NCI-H2029 treated with DMSO at 0.1 percent for 48 hours (cell line): ENCODE measurements around the gene ABITRAM.
"Not testable (repeated sequence)": the region's sequence is repeated elsewhere in the genome, so short reads cannot be mapped to it uniquely, and the experiment has no call there.

Source experiments
- DNase-seq: peaks from one replicate; lab custom pipeline; 2025; lab: John Stamatoyannopoulos, UW

The ABITRAM gene, protein sequence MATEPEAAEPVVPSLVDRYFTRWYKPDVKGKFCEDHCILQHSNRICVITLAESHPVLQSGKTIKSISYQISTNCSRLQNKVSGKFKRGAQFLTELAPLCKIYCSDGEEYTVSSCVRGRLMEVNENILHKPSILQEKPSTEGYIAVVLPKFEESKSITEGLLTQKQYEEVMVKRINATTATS

DNA sequence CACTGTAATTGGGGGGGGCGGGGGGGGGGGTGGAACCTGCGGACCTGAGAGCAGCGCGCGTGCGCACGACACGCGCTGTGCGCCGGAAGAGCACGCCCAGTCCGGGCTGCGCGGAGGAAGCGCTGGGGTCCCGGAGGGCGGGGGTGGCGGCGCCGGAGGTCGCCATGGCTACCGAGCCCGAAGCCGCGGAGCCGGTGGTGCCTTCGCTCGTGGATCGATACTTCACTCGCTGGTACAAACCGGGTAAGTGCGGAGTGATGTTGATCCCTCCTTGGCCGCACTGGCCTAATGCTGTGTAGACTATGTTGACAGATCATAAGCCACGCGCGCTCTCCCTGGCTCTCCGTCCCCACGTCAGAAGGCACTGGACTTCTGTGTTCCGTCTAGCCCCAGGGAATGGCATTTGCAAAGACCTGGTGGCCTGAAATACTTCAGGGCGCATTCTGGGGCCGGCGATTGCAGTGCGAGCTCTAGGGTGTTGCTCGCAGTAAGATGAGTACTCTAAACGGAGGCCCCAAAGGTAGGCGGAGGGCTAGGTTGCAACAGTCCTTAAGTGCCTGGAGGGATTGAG lies at the start of gene ABITRAM:
Gene ABITRAM, plus strand, starts transcription at position 78 of the 571 bp plus-strand sequence. Its CDS starts 87 bp downstream, at position 165.
- peak; percentile 67 for DNase-seq

DNA sequence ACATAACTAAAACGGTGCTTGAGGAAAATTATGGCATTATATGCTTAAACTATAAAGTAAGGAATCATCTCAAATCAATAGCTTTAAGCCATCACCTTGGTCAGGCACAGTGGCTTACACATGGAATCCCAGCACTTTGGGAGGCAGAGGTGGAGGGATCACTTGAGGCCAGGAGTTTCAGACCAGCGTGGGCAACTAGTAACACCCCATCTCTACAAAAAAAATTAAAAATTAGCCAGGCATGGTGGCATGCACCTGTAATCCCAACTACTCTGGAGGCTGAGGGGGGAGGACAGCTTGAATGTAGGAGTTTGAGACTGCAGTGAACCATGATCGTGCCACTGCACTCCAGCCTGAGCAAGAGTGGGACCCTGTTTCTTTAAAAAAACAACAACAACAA lies 49.5 kb upstream of the ABITRAM start:
- DNase-seq, result no peak

DNA sequence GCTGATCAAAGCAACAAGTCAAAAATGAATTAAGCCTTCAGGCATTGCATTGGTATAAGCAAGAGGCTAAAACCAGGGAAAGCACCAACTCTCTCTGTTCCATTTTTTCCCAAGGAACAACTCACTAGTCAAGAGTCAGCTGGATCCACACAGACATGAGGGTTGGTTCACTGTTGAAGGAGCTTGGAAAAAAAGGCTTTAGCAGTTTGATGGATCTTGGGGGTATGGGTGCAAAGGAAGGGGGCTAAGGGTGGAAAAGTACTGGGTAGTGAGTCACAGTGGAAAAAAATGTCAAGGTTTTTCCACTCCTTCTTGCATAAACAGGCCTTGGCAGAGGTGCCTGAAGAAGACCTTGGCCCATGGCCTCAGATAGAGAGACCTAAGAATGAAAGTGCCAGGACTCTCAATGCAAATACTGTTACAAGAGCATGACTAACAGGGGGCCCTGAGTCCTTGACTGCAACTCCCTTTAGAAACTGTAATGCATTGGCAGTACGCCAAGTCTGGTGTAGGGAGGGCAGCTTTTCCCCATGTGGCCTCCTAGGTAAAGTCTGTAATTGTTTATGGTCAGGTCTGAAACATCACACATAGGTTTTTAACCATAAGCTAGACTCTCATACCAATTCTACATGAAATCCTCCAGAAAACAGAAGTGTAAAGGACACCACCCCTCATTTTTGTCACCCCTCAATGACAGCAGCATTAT lies 48.4 kb upstream of the ABITRAM start:
- DNase-seq, result peak; percentile 86

DNA sequence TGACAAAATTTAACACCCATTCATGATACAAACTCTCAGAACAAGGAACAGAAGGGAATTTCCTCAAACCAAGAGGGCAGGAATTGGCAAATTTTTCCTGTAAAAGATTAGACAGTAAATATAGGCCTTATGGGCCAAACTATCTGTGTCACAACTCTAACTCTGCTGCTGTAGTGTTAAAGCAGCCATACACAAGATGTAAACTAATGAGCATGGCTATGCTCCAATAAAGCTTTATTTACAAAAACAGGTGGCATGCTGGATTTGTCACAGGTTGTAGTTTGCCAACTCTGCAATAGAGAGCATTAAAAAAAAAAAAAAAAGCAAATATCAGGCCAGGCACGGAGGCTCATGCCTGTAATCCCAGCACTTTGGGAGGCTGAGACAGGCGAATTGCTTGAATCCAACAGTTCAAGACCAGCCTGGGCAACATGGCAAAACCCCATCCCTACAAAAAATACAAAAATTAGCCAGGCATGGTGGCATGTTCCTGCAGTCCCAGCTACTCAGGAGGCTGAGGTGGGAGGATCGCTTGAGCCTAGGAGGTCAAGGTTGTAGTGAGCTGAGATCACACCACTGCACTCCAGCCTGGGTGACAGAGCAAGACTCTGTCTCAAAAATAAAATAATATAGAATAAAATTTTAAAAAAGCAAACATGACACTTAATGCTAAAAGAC lies 47.5 kb upstream of the ABITRAM start:
- peak; percentile 22 for DNase-seq

DNA sequence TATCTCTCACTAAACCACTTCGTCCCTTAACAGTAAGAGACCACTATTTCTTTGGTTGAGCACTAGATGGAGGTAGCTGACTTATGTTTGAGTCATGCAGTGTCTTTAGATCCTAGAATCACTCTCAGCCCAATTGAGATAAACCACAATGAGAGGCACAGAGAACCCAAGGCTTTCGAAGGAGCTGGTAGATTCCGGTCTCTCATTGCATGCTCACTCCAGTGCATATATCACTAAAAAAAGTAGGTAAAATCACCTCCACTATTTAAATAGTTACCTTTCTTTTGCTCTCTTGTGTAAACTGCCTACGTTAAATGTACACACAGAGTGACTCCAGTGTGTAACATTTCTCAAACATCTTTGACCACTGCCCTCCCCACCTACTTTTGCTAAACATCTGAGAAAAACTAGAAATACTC lies 44.5 kb upstream of the ABITRAM start:
- no peak for DNase-seq

DNA sequence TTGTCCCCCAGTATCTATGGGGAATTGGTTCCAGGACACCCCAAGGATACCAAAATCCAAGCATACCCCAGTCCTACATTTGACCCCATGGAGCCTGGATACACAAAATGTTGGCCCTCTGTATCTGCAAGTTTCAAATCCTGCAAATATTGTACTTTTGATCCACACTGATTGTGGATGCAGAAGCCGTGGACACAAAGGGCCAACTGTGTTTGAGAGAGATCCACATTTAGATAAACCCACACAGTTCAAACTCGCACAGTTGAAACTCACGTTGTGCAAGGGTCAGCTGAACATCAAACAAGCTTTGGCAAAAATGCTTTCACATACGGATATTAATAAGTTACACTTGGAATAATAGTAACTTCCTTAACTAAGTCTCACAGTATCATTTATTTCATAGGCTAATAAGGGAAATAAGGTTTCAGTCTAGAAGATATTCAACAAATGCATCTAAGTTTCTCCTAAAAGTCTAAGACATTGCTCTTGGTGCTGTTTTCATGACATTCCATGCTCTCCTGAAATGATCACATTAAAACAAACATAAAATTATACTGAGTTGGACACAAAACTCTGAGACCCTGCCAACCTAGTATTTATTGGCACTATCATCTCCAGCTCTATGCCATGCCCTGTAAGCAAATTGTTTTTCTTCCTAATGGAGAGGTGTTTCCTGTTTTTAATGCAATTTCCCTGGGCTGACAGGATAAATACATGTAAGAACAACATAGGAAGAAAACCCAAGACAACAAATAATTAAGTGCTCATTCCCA lies 39.8 kb upstream of the ABITRAM start:
- DNase-seq, result no peak

DNA sequence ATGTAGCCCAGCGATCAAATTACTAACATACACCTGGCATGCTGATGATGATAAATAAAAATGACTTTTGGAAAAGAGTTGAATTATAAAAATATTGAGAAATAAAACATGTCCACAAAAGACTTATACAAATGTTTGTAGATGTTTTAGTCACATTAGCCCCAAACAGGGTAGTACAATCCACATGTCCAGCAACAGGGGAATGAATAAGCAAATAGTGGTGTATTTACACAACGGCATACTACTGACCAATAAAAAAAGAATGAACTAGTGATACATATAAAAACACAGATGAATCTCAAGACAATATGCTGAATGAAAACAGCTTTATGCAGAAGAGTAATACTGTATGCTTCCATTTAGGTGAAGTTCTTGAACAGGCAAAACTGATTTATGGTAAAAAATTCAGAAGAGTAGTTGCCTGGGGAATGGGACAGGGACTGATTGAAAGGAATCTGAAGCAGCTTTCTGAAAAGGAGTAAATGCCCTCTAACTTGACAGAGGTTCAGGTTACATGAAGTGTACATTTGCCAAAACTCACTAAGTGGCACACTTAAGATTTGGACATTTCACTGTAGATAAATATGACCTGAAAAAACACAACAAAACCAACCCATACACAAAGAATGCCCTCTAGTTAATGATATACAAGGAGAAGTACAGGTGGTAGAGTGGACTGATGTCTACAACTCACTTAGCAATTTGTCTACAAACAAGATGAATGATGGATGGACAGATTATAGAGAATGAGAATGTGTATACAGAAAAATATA lies 36.7 kb upstream of the ABITRAM start:
- peak; percentile 43 for DNase-seq

DNA sequence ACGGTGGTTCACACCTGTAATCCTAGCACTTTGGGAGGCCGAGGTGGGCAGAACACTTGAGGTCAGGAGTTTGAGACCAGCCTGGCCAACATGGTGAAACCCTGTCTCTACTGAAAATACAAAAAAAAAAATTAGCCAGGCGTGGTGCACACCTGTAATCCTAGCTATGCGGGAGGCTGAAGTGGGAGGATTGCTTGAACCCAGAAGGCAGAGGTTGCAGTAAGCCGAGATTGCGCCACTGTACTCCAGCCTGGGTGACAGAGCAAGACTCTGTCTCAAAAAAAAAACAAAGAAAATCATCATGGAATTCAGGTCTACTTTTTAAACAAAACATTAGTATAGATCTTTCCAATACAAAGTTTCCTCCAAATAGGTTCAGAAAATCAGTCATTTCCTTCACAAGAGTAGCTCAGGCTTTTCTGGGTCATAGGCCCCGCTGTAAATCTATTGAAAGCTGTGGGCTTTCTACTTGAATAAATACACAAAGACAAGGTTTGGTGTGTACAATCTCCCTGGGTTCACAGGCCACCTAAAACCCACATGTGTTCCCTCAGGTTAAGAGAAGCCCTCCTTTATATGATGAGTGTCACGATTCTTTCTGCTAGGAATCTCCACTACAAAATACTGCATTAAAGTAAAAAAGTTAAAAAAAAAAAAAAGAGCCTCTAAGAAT lies 35.0 kb upstream of the ABITRAM start:
- DNase-seq, result not testable (repeated sequence)

DNA sequence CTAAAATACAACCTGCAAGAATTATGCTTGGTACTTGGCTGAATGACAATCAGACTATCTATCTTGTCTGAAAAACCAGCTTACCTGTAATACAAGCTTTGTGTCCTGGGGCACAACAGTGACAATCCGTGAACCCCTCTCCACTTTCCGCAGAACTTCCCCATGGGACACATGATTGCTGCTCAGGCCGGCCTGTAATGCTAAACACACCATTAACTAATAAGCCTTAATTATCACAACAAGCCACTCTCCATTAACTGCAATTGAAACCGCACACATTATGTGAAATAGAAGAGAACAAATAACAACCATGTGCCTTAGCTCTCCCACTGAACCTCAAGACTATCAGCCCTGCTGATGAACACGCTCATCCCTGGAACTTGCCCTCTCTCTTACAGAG lies 34.0 kb upstream of the ABITRAM start:
- DNase-seq, result no peak

DNA sequence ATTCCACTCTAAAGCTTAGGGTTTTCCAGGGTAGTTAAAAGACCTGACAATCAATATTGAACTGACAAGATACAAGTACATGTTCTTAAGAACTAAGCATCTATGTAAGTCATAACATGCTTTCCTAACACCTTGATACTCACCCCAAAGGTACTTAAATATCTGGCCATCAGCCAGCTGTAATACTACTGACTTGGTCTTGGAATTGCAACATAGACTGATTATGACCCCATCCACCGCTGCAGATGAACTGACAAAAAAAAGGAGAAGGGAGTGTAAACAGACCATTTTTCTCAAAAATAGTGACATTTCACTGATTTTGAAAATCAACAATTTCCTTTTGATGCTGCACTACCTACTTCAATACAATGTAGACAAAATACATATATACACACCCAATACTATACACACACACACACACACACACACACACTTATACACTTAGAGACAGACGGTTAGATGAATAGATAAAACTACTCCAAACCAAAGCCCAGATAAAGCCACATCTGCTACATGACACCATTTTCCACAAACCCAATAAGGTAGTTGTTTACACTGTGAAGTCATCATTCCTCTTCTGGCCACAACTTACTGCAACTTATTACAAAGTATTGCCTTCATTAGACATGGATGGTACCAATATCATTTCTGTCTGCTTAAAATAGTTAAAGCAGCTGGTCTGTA lies 30.6 kb upstream of the ABITRAM start:
- DNase-seq, result peak; percentile 54

DNA sequence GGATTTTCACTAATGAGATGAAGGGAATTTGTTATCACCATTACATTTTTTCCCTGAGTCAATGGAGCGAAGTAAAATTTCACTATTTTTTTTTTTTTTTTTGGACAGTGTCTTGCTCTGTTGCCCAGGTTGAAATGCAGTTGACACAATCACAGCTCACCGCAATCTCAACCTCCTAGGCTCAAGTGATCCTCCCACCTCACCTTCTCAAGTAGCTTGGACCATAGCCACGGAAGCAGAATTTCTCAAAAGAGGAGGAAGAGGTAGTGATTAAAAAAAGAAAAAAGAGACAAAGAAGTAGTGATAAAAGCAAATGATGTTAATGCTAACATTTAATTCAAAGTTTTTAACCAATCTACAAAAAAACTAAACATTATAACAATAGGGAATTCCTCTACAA lies 30.0 kb upstream of the ABITRAM start:
- DNase-seq, result peak; percentile 35

DNA sequence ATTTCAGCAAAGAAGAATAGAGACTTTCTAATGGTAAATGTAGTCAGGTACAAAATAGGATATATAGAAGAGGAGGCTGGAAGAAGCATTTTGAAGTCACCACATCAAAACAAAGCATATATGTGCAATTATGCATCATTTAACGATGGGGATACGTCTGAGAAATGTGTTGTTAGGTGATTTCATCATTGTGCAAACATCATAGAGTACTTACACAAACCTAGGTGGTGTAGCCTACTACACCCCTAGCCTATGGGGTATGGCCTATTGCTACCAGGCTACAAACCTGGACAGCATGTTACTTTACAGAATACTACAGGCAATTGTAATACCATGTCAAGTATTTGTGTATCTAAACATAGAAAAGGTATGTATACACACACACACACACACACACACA lies 28.7 kb upstream of the ABITRAM start:
- peak; percentile 69 for DNase-seq

DNA sequence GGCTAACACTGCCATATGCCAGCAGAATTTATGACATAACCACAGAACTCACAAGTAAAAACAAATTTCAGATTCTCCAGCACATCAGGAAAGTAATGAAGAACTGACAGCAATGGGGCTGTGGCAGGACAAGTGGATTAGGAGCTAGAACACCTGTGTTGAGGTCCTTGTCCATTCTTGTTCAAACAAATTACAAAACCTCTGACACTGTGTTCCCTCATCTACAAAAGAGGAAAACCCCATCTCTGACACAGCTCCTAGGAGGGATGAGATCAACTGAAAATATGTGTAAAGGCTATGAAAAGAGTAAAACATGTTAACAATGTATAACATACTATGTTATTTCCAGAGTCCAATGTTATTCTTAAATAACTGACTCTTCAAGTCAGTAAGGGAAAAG lies 23.8 kb upstream of the ABITRAM start:
- DNase-seq, result no peak

DNA sequence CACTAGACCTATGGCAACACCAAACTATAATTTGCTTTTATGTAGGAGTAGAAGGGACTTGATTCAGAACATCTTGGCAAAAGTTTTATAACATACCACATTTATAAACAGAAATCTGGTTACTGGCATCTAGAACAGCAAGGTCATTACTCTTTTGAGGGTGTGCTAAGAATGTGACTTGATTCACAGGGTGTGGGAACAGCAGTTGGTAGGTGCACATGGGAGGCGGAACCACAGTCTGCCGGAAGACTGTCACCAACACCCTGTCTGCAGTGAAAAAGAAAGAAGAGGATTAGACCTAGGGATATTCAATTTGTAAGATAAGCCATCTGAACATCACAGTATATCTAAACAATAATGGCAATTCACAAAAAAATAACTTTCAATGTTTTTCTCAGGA lies 23.3 kb upstream of the ABITRAM start:
- DNase-seq, result no peak

DNA sequence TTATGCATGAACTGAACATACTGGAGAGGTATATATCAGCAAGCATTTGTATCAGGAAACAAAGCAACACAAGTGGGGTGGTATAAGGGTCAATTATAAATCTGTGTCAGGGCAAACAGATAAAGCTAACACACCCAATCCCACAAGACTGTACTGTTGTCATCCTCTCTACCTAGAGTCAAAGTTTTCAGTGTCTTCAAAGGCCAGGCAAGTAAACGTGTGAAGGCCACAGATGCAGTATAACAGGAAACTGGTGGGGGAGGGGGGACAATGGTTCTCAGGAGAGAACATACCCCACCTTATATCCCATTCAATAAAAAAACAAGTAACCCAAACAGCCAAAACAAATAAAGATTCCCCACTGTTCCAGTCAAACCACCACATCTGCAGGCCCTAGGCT lies 22.4 kb upstream of the ABITRAM start:
- DNase-seq, result no peak

DNA sequence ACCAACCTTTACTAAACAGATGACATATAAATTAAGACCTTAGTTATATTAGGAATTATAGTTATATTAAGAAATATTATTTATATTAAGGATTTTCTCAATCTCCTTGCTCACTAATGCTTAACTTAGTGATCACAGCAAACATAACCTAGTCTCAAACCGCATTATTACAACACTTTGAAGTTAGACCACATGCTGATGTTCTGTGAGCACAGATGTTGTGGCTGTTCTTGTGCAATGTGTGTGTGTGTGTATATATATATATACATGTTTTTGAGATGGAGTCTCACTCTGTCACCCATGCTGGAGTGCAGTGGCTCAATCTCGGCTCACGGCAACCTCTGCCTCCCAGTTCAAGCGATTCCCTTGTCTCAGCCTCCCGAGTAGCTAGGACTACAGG lies 20.8 kb upstream of the ABITRAM start:
- no peak for DNase-seq

DNA sequence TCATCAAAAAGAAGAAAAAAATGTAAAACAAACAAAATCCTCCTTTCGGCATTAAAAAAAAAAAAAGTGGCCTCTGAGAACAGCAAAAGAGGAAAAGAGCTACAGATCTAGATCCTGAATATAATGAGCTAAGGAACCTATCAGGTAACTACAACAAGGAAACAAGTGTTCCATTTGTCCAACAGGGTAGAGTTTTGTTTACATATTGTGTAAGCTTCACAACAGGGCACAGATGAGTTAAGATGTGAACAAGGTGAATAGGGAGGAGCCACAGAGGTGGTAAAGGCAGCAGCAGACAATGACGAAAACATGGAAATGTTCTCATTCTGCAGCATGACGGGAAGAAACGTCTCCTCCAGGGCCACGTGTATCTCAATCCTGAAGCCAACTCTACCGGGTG lies 14.7 kb upstream of the ABITRAM start:
- DNase-seq, result no peak

DNA sequence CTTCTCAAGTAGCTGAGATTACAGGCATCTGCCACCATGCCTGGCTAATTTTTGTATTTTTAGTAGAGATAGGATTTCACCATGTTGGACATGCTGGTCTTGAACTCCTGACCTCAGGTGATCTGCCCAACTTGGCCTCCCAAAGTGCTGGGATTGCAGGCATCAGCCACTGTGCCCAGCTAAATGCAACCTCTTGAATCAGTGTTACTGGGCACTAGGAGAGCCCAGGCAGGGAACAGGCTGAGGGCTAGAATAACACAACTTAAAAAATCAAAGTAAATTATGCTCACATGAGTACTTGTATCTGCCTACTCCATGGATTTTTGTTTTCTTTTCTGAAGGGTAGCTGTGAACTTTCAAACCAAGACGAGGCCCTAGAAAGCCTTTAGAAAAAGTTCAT lies 13.8 kb upstream of the ABITRAM start:
- DNase-seq, result not testable (repeated sequence)

DNA sequence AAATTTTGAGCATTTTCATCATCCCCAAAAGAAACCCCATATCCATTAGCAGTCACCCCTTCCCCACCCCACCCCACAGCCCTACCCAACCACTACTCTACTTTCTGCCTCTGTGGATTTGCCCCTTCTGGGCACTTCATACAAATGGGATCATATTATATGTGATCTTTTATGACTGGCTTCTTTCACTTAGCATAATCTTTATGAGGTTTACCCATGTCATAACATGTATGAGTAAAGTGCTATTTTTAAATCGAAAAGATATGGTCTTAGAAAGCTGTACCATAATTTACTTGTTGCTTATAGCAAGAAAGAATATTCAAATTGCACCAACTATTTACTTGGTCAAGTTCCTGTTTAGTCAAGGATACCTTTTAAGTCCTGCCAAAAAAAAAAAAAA lies 13.0 kb upstream of the ABITRAM start:
- no peak for DNase-seq

DNA sequence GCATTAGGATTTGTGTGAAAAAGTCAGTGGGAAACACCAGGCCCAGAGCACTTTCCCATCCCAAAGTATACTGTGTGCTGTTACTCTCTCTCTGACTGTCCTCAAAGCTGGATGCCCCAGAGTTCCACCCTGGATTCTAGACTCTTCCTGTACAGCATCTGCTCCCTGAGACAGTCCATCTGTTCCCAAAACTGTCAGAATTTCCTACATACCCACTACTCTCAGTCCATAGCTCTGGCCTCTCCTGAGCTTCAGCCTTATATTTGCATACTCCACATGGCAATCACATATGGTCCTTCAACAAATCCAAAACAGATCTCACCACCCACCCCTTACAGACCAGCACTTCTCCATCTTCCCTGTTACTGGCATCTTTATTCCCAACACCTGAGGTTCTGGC lies 9.7 kb upstream of the ABITRAM start:
- DNase-seq, result no peak
